Measurements from ENCODE around the gene TAF9B. TPM values are rescaled to one million over a fixed set of nuclear protein-coding genes. Genes with fewer than 3 reads are reported as not detected.
A peak's percentile ranks its signal among the peaks of the same experiment; 100 is the strongest.

Gene TAF9B
- total and polyA plus RNA-seq, 7 donors: 3.8 to 13.4 (median 10.1) TPM

- Histone ChIP-seq H3K4me1 (peaks cover 13% of the 10 kb centered on the region), H3K36me3 (ENCODE audit: insufficient read depth in 1 of 2, low read depth in 1 of 2) (peaks cover 0 to 14% of the 10 kb centered on the region in 2 donors), H3K9me3 (no peaks in the 10 kb centered on the region), H3K27ac (peak overlapping the region; percentile 92), H3K27me3 (ENCODE audit: insufficient read depth in 3 of 3, low read length in 2 of 3) (no peaks in the 10 kb centered on the region), H3K4me3 (peak overlapping the region; percentile 79)
- WGBS, 3 donors: 38 to 77% (median 77%) methylated on average over 1 of the region's 1 CpG
- DNase-seq: no peak
- no peak for ATAC-seq
- TF ChIP-seq CTCF (IDR thresholded peaks at IDR 0.05): no peak
- intact Hi-C loops (cut with DNase I): loop anchor here in 1 of 2 donors (10.0 kb wide), 1 partner anchor 212 kb away; the partner anchor contains the start of genes COX7B and MAGT1
Observed at GRCh38 chrX:78106651-78106986, 32.8 kb downstream of the TAF9B start.

- ATAC-seq (no peak), DNase-seq (no peak)
- intact Hi-C loops (cut with DNase I): loop anchor here in 1 of 2 donors (10.0 kb wide), 1 partner anchor 211 kb away; the partner anchor contains the start of genes COX7B and MAGT1
- no peaks in the 10 kb centered on the region for H3K27me3 ChIP-seq (ENCODE audit: insufficient read depth in 3 of 3, low read length in 2 of 3)
- H3K36me3 ChIP-seq (ENCODE audit: insufficient read depth in 1 of 2, low read depth in 1 of 2): peaks cover 0 to 9% of the 10 kb centered on the region in 2 donors
- peak overlapping the region; percentile 92 for H3K27ac ChIP-seq
- H3K4me1 ChIP-seq: peaks cover 7% of the 10 kb centered on the region
- TF ChIP-seq CTCF (IDR thresholded peaks at IDR 0.05): no peak
- H3K4me3 ChIP-seq: peak overlapping the region; percentile 79
- 30 to 49% (median 40%) methylated on average over 11 of the region's 11 CpGs for WGBS, 3 donors
- H3K9me3 ChIP-seq: no peaks in the 10 kb centered on the region
Observed at GRCh38 chrX:78105944-78106650, 33.4 kb downstream of the TAF9B start.

GRCh38 chrX:78104447-78105176 lies 34.8 kb downstream of the TAF9B start:
- intact Hi-C loops (cut with DNase I): loop anchor here in 1 of 2 donors (10.0 kb wide), 1 partner anchor 210 kb away; the partner anchor contains the start of genes COX7B and MAGT1

More at GRCh38 chrX:78104447-78105176, 34.8 kb downstream of the TAF9B start:
- DNase-seq: peak; percentile 51 to 81
- H3K27ac ChIP-seq: peak overlapping the region; percentile 92
- peaks cover 7% of the 10 kb centered on the region for H3K4me1 ChIP-seq
- H3K4me3 ChIP-seq: peak overlapping the region; percentile 79
- WGBS, 3 donors: 0 to 24% (median 1%) methylated on average over 21 to 27 of the region's 27 CpGs
- ATAC-seq: peak; percentile 68 to 83 (median 74)
- TF ChIP-seq CTCF (IDR thresholded peaks at IDR 0.05): no peak
- no peaks in the 10 kb centered on the region for H3K9me3 ChIP-seq
- no peaks in the 10 kb centered on the region for H3K27me3 ChIP-seq (ENCODE audit: insufficient read depth in 3 of 3, low read length in 2 of 3)
- H3K36me3 ChIP-seq (ENCODE audit: insufficient read depth in 1 of 2, low read depth in 1 of 2): no peaks in the 10 kb centered on the region

Measured in psoas muscle (tissue), 8 donors.